ENCODE data around the gene ZNF480.
"Not testable (repeated sequence)": the region's sequence is repeated elsewhere in the genome, so short reads cannot be mapped to it uniquely, and the experiment has no call there.

ZNF480 gene

DNA sequence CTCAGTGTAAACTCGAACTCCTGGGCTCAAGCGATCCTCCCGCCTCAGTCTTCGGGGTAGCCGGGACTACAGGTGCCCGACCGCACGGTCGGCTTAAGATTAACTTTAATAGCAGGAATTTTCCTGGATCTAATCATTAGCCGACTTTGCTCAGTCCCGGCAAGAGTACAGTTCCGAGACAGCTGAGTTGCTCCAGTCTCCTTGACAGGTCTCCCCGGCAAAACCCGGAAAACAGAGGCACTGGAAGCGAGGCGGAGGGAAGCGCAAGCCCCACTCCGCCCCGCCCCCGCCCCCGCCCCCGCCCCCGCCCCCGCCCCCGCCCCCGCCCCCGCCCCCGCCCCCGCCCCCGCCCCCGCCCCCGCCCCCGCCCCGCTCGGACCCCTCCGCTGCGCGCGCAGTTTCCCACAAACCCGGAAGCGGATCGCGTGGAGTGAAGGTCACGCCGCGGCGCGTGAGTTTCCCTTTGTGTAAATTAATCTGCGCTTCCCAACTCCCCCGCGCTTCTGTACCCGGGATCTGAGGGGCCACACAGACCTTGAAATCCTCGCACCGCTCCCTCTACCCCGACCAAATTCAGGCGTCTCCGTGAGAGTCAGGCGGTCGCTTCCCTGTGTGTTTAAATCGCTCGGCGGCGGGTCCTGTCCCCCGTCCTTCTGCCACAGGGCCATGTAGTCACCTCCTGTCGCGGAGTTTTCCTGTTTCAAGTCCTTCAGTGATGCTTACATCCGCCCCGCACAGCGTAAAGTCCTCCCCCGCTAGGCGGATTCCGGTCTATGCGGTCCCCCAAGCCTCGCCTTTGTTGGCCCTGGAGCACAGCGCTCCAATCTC is at the start of gene ZNF480:
ZNF480 (plus strand) TSS at position 397 of the 828 bp plus-strand sequence. CDS start 3,244 bp downstream, outside the sequence.
- peak; percentile 75 to 81 for DNase-seq (ENCODE audit: low read depth in 1 of 2, low spot score in 1 of 2)

DNA sequence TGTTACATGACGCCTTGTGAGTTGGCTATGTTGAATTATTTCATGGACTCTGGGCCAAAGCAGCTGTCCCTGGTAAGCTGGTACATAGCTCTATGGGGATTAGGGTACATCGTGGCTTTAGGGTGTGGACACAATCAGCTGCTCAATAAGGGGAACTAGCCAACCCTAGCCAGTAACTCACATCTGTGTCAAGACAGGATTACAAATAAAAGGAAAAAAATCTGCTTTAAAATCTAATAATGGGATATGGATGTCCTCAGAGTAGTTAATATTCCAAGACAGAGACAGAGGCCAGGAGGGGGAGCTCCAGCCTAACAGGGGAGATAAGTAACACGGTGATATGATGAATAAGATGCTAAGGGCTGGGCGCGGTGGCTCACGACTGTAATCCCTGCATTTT is 48.7 kb upstream of the ZNF480 start:
- peak; percentile 27 for DNase-seq (ENCODE audit: low read depth in 1 of 2, low spot score in 1 of 2)

DNA sequence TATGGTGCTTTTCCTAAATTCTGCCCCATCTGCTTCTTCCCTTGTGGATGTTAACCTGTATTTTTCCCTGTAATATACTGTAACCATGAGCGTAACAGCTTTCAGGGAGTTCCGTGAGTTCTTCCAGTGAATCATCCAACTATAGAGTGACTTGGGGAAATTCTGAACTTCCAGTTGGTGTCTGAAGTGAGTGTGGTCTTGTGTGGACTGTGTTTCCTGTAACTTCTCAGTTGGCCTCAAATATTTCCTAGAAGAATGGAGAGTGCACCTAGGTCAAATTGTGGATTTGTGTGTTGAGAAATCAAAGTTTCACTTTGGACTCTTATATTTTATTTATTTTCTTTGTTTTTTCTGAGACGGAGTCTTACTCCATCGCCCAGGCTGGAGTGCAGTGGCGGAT is 38.5 kb upstream of the ZNF480 start:
- no peak for DNase-seq (ENCODE audit: low read depth in 1 of 2, low spot score in 1 of 2)

DNA sequence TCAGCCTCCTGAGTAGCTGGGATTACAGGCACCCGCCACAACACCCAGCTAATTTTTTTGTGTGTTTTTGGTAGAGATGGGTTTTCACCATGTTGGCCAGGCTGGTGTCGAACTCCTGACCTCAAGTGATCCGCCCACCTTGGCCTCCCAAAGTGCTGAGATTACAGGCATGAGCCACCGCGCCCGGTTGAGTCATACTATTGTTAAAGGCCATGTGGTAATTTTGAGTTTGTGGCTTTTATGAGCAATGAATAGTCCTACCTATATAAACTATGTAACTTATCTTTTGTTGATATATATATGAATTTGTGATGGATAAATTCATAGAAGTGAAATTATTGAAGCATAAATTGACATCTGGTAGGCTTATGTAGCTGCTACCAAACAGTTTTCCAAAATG is 31.4 kb upstream of the ZNF480 start:
- not testable (repeated sequence) for DNase-seq (ENCODE audit: low read depth in 1 of 2, low spot score in 1 of 2)

DNA sequence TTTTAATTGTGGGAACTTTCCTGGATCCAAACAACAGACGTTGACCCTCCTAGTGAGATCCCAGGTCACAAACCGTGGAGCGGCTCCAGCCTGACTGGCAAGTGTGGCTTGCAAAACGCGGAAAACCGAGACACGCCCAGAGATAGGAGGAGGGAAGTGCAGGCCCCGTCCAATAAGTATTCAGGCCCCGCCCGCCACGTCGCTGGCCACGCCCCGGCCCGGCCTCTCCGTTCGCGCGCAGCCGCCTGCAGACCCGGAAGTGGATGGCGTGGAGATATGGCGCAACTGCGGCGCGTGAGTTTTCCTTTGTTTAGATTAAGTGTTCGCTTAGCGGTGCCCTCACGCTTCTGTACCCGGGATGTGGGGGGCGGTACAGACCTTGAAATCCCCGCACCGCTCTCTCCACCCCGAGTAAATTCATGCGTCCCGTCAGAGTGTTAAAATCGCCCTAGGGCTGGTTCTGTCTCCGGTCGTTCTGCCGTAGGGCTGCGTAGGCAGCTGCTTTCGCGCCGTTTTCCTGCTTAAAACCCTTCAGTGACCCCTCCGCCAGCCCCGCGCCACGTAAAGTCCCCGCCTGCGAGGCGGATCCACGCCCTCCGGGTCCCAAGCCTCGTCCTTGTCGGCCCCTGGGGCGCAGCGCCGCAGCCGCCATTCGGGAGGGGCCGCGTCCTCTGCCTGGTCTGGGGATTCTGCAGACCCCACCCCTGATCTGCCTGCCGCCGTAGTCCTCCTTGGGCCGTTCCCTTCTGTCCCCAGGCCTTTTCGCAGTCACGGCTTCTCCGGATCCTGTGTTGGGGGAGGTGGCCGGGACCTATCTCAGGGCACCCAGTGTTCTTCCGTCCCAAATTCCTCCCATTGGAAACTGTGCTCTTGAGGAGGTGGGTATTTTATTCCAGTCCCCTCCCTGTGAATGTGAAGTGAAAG is 27.4 kb upstream of the ZNF480 start, which contains the start of gene ZNF766:
ZNF766 (plus strand) TSS at position 250 of the 924 bp plus-strand sequence; CDS start at position 277, 27 bp downstream.
- peak; percentile 95 to 97 for DNase-seq (ENCODE audit: low read depth in 1 of 2, low spot score in 1 of 2)

DNA sequence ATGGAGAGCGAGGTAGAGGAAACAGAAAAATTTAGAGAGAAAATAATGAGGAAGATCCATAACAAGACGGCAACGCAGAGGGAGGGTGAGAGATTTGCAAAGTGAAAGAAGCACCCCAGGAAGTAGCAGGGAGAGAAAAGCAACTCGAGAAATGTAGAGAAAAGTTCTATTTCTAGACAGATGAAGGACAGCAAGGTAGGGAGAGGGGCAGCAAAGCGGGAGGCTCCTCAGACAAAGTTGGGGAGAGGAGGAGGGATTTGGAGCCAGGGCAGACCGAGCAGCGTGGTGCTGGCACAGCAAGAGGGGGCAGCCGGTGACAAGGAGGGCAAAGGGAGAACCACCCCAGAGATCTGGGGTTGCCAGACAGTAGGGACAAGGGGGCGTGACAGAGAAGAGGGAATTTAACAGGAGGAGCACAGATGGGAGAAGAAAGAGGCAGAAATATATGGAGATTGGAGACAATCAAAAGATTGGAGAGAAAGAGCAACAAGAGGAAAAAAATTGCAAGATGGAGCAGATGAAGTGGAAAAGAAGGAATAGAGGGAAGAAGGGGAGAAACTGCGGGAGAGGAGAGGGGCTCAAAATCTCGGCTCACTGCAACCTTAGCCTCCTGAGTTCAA is 26.6 kb upstream of the ZNF480 start:
- no peak for DNase-seq (ENCODE audit: low read depth in 1 of 2, low spot score in 1 of 2)

DNA sequence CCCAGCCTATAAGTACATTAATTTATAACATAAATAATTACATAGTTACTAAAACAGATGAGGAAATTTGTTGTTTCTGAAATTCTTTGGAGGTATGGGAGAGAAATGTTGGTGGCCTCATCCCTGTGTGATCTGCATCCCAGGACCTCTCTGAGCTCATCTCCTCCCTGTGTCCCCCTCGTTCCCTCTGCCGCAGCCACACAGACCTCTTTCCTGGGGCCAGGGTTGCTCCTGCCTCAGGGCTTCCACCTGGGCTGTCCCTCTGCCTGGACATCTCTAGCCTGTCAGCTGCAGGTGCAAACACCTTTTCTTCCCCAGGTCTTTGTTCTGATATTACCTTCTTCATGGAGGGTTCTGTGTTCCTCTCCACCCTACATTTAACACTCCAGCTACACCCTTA is 23.7 kb upstream of the ZNF480 start:
- DNase-seq (ENCODE audit: low read depth in 1 of 2, low spot score in 1 of 2): no peak

DNA sequence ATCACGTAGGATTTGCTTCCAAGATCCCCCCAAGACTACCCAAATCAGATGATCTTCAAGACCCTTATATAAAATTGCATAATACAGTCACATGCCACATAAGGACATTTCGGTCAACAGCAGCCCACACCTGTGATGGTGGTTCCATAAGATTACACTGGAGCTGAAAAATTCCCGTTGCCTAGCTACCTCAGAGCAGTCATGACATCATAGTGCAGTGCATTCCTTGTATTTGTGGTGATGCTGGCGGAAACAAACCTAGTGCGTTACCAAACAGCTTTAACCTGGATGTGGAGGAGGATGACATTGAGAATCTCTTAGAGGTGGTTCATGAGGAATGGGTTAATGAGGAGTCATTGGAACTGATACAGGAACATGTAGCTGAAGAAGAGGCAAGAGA is 22.8 kb upstream of the ZNF480 start:
- no peak for DNase-seq (ENCODE audit: low read depth in 1 of 2, low spot score in 1 of 2)

DNA sequence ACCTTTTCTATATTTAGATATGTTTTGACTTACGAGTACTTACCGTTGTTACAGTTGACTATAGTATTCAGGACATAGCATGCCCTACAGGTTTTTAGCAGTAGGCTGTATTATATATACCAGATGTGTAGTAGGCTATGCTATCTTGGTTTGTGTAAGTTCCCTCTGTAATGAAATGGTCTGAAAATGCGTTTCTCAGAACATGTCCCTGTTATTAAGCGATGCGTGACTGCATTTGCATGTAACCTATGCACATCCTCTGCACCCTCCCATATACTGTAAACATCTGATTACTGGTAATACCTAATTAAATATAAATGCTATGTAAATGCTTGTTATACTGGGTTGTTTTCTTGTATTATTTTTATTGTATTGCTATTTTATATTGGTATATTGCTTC is 21.0 kb upstream of the ZNF480 start:
- DNase-seq (ENCODE audit: low read depth in 1 of 2, low spot score in 1 of 2): no peak

DNA sequence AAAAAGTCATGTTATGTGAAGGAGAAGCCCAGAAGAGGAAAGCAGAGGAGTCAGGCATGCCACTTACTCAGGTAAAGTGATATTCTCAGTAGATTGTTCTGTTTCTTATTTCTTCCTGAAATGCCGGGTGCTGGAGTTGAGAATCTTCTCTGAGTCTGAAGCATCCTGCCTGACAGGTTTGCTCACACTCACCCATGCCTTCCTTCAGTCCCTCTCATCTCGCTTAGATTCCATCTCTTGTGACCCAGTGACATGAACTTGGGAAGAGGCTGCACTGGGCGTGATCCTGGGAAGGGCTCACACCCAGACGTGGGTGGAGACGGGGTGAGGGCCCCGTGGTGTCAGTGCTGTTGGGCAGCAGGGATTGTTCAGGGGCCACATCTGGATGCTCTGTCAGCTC is 19.5 kb upstream of the ZNF480 start:
- DNase-seq (ENCODE audit: low read depth in 1 of 2, low spot score in 1 of 2): no peak

DNA sequence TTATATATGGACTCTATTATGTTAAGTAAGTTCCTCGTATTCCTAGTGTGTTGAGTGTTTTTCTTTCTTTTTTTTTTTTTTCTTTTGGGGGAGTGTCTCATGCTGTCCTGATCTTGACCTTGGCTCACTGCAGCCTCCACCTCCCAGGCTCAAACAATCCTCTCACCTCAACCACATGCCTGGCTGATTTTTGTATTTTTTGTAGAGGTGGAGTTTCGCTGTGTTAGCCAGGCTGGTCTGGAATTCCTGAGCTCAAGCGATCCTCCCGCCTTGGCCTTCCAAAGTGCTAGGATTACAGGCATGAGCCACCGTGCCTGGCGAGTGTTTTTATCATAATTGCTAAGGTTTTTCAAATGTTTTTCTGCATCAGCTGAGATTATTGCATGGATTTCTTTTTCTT is 10.7 kb upstream of the ZNF480 start:
- no peak for DNase-seq (ENCODE audit: low read depth in 1 of 2, low spot score in 1 of 2)

DNA sequence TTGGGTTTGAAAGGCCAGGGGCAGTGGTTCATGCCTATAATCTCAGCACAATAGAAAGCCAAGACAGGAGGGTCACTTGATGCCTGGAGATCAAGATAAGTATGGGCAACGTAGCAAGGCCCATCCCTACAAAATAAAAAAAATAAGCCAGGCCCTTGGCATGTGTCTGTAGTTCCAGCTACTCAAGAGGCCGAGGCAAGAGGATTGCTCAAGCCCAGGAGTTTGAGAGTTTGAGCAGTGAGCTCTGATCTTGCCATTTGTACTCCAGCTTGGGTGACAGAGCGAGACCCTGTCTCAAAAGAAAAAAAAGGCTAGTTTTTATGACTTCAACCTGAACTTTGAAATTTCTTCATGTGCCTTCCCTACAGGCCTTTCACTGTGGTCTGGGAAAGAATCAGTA is 5.2 kb upstream of the ZNF480 start:
- DNase-seq (ENCODE audit: low read depth in 1 of 2, low spot score in 1 of 2): no peak

DNA sequence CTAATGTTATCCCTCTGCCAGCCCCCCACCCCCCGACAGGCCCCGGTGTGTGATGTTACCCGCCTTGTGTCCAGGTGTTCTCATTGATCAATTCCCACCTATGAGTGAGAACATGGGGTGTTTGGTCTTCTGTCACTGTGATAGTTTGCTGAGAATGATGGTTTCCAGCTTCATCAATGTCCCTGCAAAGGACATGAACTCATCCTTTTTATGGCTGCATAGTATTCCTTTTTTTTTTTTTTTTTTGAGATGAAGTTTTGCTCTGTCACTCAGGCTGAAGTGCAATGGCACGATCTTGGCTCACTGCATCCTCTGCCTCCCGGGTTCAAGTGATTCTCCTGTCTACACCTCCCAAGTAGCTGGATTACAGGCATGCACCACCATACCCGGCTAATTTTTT is 4.0 kb upstream of the ZNF480 start:
- not testable (repeated sequence) for DNase-seq (ENCODE audit: low read depth in 1 of 2, low spot score in 1 of 2)

DNA sequence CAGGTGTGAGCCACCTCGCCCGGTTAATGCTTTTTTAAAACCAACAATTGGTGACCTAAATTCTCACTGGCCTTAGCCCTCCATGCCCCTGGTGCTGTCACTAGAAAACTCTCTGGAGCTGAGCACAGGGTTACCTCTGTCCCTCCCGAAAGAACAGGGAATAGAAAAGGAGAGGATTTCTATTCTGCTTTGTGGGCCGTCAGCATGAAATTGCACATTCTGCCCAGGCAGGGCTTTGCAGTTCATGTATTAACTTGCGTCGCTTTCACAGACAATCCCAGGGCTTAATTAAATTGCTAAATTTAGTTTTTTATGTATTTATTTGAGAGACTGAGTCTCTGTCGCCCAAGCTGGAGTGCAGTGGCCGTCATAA is 583 bp upstream of the ZNF480 start:
- DNase-seq (ENCODE audit: low read depth in 1 of 2, low spot score in 1 of 2): no peak

DNA sequence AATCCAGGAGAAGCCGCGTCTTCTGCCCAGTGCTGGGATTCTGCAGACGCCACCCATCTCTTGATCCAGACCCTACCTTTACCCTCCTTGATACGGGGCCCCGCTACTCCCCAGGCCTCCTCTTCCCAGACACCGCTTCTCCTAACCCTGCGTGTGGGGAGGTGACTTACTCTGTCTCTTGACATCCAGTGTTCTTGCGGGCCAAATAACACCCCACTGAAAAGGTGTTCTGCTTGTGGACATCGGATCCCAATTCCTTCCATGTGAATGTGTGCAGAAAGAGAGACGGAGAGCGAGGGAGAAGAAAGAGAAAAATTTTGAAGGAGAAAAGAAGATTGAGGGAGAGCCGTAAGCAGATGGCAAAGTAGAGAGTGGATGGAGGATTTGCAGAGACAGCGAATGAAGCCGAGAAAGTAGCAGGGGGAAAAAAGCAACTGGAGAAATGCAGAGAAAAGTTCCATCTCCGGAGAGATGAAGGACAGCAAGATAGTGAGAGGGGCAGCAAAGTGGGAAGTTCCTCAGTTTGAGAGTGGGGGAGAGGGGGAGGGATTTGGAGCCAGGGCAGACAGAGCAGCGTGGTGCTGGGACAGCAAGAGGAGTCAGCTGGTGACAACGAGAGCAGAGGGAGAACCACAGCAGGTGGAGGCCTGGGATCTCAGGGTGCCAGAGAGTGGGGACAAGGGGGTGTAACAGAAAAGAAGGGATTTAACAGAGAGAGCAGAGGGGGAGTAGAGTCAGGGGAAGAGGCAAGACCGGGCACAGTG is 814 bp downstream of the ZNF480 start:
- DNase-seq (ENCODE audit: low read depth in 1 of 2, low spot score in 1 of 2): no peak

DNA sequence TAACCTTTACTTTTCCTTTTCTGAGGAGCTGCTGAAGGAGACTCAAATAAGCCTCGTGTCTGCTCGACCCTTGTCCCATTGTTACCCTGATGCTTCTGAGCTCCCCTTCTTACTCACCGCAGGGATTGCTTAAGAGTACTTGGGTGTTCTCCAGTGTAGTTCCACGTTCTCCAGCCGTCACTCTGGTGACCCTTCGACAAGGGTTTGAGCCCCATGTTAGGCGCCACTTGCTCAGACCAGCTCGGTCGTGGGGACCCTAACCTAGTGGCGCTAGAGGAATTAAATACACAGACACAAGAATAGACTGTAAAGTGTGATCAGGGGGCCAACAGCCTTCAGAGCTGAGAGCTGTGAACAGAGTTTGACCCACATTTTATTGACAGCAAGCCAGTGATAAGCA is 10.3 kb downstream of the ZNF480 start:
- no peak for DNase-seq (ENCODE audit: low read depth in 1 of 2, low spot score in 1 of 2)

DNA sequence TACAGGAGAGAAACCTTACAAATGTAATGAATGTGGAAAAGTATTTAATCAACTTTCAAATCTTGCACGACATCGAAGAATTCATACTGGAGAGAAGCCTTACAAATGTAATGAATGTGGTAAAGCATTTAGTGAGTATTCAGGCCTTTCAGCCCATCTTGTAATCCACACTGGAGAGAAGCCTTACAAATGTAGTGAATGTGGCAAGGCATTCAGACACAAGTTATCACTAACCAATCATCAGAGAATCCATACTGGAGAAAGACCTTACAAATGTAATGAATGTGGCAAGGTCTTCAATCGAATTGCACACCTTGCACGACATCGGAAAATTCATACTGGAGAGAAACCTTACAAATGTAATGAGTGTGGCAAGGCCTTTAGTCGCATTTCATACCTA is 25.5 kb downstream of the ZNF480 start:
- DNase-seq (ENCODE audit: low read depth in 1 of 2, low spot score in 1 of 2): no peak

DNA sequence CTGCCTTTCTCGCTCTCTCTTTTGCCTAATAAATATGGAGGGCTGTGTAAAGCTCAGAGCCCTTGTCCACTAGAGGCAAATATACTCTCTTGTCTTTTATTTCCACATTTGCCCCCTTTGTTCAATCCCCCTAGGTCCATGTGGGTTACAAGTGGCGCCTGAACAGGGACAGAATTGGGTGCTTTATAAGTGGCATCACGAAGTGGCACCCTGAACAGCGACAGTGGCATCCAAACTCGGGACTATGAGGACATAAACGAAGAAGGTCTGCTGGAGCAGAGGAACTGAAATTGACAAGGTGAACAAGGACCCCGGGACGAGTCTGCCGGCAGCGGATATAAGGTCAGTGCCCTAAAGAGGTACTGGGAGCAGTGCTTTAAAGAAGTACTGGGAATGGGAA is 34.8 kb downstream of the ZNF480 start:
- DNase-seq (ENCODE audit: low read depth in 1 of 2, low spot score in 1 of 2): no peak

DNA sequence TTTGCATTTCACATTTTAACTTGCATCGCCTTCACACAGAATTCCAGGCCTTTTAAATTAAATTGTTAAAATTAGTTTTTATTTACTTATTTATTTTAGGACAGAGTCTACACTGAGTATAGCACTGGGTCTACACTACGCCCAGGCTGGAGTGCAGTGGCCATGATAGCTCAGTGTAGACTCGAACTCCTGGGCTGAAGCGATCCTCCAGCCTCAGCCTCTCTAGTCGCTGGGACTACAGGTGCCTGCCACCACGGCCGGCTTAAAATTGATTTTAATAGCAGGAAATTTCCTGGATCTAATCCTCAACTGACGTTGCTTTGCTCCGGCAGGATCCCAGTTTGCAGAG is 38.8 kb downstream of the ZNF480 start:
- no peak for DNase-seq (ENCODE audit: low read depth in 1 of 2, low spot score in 1 of 2)

DNA sequence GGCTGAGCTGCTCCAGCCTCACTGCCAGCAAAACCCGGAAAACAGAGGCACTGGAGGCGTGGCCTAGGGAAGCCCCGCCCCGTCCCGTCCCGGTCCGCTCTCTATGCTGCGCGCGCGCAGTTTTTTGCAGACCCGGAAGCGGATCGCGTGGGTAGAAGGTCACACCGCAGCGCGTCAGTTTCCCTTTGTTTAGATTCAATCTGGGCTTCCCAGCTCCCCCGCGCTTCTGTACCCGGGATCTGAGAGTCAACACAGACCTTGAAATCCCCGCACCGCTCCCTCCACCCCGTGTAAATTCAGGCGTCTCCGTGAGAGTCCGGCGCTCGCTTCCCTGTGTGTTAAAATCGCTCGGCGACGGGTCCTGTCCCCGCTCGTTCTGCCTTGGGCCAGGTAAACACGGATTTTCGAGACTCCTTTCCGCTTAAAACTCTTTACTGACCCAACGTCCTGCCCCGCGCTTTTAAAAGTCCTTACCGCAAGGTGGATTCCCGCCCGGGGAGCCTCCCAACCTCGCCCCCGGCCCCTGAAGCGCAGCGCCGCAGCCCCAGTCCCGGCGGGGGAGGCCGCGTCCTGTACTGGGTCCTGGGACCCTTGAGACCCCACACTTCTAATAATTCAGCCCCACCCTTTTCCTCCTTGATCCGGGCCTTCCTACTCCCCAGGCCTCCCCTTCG is 39.3 kb downstream of the ZNF480 start, which contains the start of gene ZNF610:
ZNF610 (plus strand) TSS at position 127 of the 674 bp plus-strand sequence. CDS start 12,930 bp downstream, outside the sequence.
- DNase-seq (ENCODE audit: low read depth in 1 of 2, low spot score in 1 of 2): peak; percentile 71 to 76
